CD14-positive monocyte (primary cell): ENCODE results near the gene CHRNB2. TPM values are rescaled to one million over a fixed set of nuclear protein-coding genes. Genes with fewer than 3 reads are reported as not detected.

Source experiments
- DNase-seq, 3 donors: peaks; one replicate each; pipeline ENCODE4 v3.0.0-alpha.2; 2011 to 2022
- H2AFZ ChIP-seq: 2 replicates; pipeline ENCODE4 v1.6.0; 2012; ENCODE audit warnings: mild to moderate bottlenecking, low read depth, low read length, inconsistent platforms; ENCODE audit not compliant: insufficient read depth, poor library complexity, severe bottlenecking
- H3K27ac ChIP-seq, 2 donors: 1 replicate in 1 of 2; 2 replicates in 1 of 2; pipeline ENCODE4 v1.5.1; 2012 to 2013; ENCODE audit warnings: low read length in 2 of 2, control low read depth in 1 of 2, inconsistent platforms in 1 of 2, low read depth in 1 of 2, mild to moderate bottlenecking in 1 of 2
- H3K27me3 ChIP-seq, 2 donors: one replicate each; pipeline versions ENCODE4 v1.6.0 to v1.6.1; 2011 to 2013; ENCODE audit warnings: low read length in 2 of 2; ENCODE audit not compliant: control insufficient read depth in 2 of 2, insufficient read depth in 2 of 2
- H3K36me3 ChIP-seq, 2 donors: replicated peaks in 1 of 2; 1 replicate in 1 of 2; 2 replicates in 1 of 2; pipeline versions ENCODE4 v1.5.1 to v1.6.1; 2012 to 2013; ENCODE audit warnings: low read length in 2 of 2, control low read depth in 1 of 2, inconsistent platforms in 1 of 2, mild to moderate bottlenecking in 1 of 2; ENCODE audit not compliant: insufficient read depth in 2 of 2, control insufficient read depth in 1 of 2
- H3K4me1 ChIP-seq, 2 donors: 1 replicate in 1 of 2; 2 replicates in 1 of 2; pipeline versions ENCODE4 v1.5.1 to v1.6.1; 2012 to 2013; ENCODE audit warnings: low read length in 2 of 2, control low read depth in 1 of 2, inconsistent platforms in 1 of 2, mild to moderate bottlenecking in 1 of 2, moderate library complexity in 1 of 2; ENCODE audit not compliant: insufficient read depth in 2 of 2, control insufficient read depth in 1 of 2
- H3K4me2 ChIP-seq: replicated peaks from 2 replicates; pipeline ENCODE3; 2012; ENCODE audit warnings: low read length, moderate library complexity, mild to moderate bottlenecking; ENCODE audit not compliant: poor library complexity, severe bottlenecking; ENCODE audit errors: extremely low read depth
- H3K4me3 ChIP-seq, 3 experiments: fragments of 200-600 bp in 1 of 3; sonication (generic) in 1 of 3; replicated peaks in 1 of 3; 1 replicate in 2 of 3; 2 replicates in 1 of 3; pipeline ENCODE4 v1.5.1; 2011 to 2013; ENCODE audit warnings: low read length in 3 of 3, mild to moderate bottlenecking in 3 of 3, control low read depth in 2 of 3, low read depth in 2 of 3, inconsistent platforms in 1 of 3, moderate library complexity in 1 of 3
- H3K79me2 ChIP-seq: 2 replicates; pipeline ENCODE4 v1.6.0; 2012; ENCODE audit warnings: mild to moderate bottlenecking, control low read depth, inconsistent platforms, low read length, moderate library complexity; ENCODE audit not compliant: insufficient read depth
- H3K9ac ChIP-seq: 2 replicates; pipeline ENCODE4 v1.6.0; 2017; ENCODE audit warnings: low read length, mild to moderate bottlenecking; ENCODE audit not compliant: insufficient read depth, poor library complexity, severe bottlenecking
- H3K9me3 ChIP-seq, 2 donors: replicated peaks in 1 of 2; 1 replicate in 1 of 2; 2 replicates in 1 of 2; pipeline versions ENCODE4 v1.5.1 to v1.6.1; 2012 to 2013; ENCODE audit warnings: low read length in 2 of 2, control low read depth in 1 of 2; ENCODE audit not compliant: control insufficient read depth in 1 of 2, insufficient read depth in 1 of 2
- H4K20me1 ChIP-seq: 2 replicates; pipeline ENCODE4 v1.6.0; 2012; ENCODE audit warnings: mild to moderate bottlenecking, low read length, control low read depth, moderate library complexity; ENCODE audit not compliant: insufficient read depth
- H3K27ac Mint-ChIP-seq, 7 donors: one replicate each; pipeline ENCODE4 v1.8.0; 2020; ENCODE audit warnings: mild to moderate bottlenecking in 7 of 7, mixed read lengths in 7 of 7, moderate library complexity in 6 of 7, inconsistent platforms in 2 of 7
- H3K27me3 Mint-ChIP-seq, 3 donors: one replicate each; pipeline ENCODE4 v1.8.0; 2021 to 2022; ENCODE audit warnings: low read depth in 3 of 3, mild to moderate bottlenecking in 3 of 3, mixed read lengths in 3 of 3, moderate library complexity in 3 of 3, inconsistent platforms in 1 of 3
- H3K36me3 Mint-ChIP-seq, 2 donors: one replicate each; pipeline ENCODE4 v1.8.0; 2020; ENCODE audit warnings: mixed read lengths in 2 of 2, inconsistent platforms in 1 of 2, mild to moderate bottlenecking in 1 of 2
- H3K4me1 Mint-ChIP-seq: one replicate; pipeline ENCODE4 v1.8.0; 2020; ENCODE audit warnings: mild to moderate bottlenecking, mixed read lengths
- H3K4me3 Mint-ChIP-seq, 2 donors: one replicate each; pipeline ENCODE4 v1.8.0; 2020; ENCODE audit warnings: mild to moderate bottlenecking in 2 of 2, mixed read lengths in 2 of 2, moderate library complexity in 1 of 2
- H3K9me3 Mint-ChIP-seq, 7 donors: one replicate each; pipeline ENCODE4 v1.8.0; 2020 to 2022; ENCODE audit warnings: mixed read lengths in 7 of 7, mild to moderate bottlenecking in 6 of 7, moderate library complexity in 6 of 7, inconsistent platforms in 2 of 7
- WGBS: methylation state at CpG from one replicate; pipeline ENCODE4 v1.1.5; 2013; ENCODE audit warnings: missing lambda C conversion rate; ENCODE audit not compliant: insufficient coverage; 5-methylcytosine and 5-hydroxymethylcytosine counted together
- intact Hi-C, 2 donors: fragments of 100-400 bp; cut with micrococcal nuclease; formaldehyde crosslinking; loops; one replicate each; pipeline versions ENCODE4 v1.15.0 to v1.15.1; 2023
- polyA plus RNA-seq, 3 donors: library from polyadenylated mRNA; depleted of rRNA in 1 of 3; unstranded in 2 of 3; stranded (reverse) in 1 of 3; fragments of 300-500 nt in 2 of 3; fragments of >200 nt in 1 of 3; fragmentation: Illumina TruSeq in 2 of 3; gene quantifications; 1 replicate in 2 of 3; 2 replicates in 1 of 3; pipeline ENCODE4 v1.2.3, GENCODE V29; 2012 to 2021
- TF ChIP-seq, protein P1 (sequence below): fragments of 200-600 bp; IDR thresholded peaks from one replicate; pipeline ENCODE4 v1.8.0; 2022; ENCODE audit warnings: antibody characterized with exemption, mild to moderate bottlenecking

Gene CHRNB2
- polyA plus RNA-seq, 3 donors, result 0.05 TPM; not detected in 2

DNA sequence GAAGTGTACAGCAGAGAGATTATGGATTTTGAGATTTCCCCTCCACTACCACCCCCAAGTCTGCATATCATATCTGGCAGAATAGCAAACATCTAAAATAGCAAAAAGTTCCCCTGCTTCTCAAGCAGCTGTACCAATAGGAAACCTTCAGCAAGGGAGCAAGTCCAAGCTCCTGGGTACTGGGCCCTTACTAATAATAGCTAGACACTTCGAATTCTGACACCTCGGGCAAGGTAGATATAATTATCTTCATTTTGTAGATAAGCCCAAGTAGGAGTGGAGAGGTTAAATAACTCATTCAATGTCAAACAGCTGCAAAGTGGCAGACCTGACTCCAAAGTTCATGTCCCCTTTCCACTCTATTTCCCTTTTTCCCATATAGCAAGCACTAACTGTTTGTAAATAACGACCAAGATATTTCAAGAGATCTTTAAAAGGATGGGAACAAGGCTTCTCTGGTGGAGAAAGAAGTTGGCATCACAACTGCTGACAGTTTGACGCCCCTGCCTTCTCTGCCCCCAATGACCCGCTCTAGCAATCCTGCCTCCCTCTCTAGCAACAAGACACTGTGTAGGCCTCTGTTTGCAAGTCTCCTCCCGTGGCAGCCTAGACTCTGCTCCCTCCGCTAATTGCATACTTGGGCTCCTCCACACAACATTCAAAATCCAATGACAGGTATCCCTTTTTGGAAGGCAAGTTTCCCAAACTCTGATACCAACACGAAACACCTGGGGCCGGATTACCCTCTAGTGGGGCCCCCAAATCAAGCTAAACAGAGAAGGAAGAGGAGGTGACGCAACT lies 59.1 kb downstream of the CHRNB2 start:
- peaks cover 61% of the 10 kb centered on the region for H3K79me2 ChIP-seq
- peaks cover 0 to 5% (median 2%) of the 10 kb centered on the region in 7 donors for H3K9me3 Mint-ChIP-seq
- intact Hi-C loops, result no loop called here
- H3K9me3 ChIP-seq, result no peaks in the 10 kb centered on the region
- H3K27me3 Mint-ChIP-seq, result peaks cover 5 to 10% (median 8%) of the 10 kb centered on the region in 3 donors
- peaks cover 10 to 21% of the 10 kb centered on the region in 2 donors for H3K36me3 Mint-ChIP-seq
- TF ChIP-seq, protein P1, sequence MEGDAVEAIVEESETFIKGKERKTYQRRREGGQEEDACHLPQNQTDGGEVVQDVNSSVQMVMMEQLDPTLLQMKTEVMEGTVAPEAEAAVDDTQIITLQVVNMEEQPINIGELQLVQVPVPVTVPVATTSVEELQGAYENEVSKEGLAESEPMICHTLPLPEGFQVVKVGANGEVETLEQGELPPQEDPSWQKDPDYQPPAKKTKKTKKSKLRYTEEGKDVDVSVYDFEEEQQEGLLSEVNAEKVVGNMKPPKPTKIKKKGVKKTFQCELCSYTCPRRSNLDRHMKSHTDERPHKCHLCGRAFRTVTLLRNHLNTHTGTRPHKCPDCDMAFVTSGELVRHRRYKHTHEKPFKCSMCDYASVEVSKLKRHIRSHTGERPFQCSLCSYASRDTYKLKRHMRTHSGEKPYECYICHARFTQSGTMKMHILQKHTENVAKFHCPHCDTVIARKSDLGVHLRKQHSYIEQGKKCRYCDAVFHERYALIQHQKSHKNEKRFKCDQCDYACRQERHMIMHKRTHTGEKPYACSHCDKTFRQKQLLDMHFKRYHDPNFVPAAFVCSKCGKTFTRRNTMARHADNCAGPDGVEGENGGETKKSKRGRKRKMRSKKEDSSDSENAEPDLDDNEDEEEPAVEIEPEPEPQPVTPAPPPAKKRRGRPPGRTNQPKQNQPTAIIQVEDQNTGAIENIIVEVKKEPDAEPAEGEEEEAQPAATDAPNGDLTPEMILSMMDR, result no peak
- H3K9ac ChIP-seq, result peak overlapping the region; percentile 86
- H2AFZ ChIP-seq, result peak overlapping the region; percentile 97
- peaks cover 35% of the 10 kb centered on the region for H3K4me1 Mint-ChIP-seq
- no peak for DNase-seq
- peak overlapping the region; percentile 86 to 87 for H3K27ac ChIP-seq
- peaks cover 0 to 6% of the 10 kb centered on the region in 2 donors for H3K36me3 ChIP-seq
- H3K27me3 ChIP-seq, result peaks cover 0 to 4% of the 10 kb centered on the region in 2 donors
- peaks cover 27 to 29% of the 10 kb centered on the region in 2 donors for H3K4me1 ChIP-seq
- H3K4me2 ChIP-seq, result peak overlapping the region; percentile 95
- H4K20me1 ChIP-seq, result peaks cover 12% of the 10 kb centered on the region
- peak overlapping the region; percentile 86 to 95 for H3K4me3 Mint-ChIP-seq
- H3K4me3 ChIP-seq, result peak overlapping the region; percentile 85 to 91 (median 91)
- 9% methylated on average over 7 of the region's 10 CpGs for WGBS
- H3K27ac Mint-ChIP-seq, result peak overlapping the region; percentile 94 to 99 (median 98)

DNA sequence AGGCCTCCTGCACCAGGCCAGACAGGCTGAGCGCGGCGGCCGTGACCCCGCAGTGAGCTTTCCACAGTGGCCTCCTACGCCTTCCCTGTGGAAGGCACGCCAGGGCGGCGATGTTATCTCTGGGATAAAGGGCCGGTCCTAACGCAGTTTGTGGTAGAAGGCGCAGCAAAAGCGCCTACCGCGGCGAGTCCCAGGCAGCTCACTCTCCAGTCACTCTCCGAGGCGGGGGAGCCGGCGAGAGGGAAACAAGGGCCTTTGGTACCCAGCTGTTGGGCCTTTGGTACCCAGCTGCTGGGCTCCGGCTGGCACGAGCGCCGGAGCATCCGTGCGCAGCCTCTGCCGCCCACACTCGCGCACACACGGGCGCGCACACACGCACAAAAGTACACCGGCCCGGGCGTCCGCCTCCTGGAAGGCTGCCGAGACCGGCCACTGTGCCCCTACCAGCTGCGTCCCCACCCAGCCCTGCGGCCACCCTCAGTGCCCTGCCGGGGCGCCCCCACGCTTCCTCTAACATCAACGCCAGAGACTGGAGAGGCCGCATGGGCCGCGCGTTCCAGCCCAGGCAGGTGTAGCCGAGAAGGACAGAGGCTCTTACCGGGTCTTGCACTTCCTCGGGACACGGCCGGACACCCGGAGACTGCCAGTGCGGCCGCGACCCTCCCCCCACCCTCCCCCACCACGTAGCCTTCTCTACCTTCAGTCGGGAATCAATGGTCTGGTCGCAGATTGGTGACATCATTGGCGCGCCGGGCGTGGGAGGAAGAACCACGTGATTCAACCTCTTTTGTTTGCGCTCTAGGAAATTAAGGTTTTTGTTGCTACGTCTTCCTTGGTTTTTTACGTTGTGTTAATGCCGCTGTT lies 59.9 kb downstream of the CHRNB2 start:
- Histone ChIP-seq H3K9ac (peak overlapping the region; percentile 86), H3K4me3 (peak overlapping the region; percentile 85 to 91 (median 91)), H3K27me3 (peaks cover 0 to 4% of the 10 kb centered on the region in 2 donors), H3K36me3 (no peaks in the 10 kb centered on the region), H3K27ac (peak overlapping the region; percentile 86 to 87), H3K4me2 (peak overlapping the region; percentile 95), H3K79me2 (peaks cover 53% of the 10 kb centered on the region), H3K9me3 (no peaks in the 10 kb centered on the region), H3K4me1 (peaks cover 27 to 29% of the 10 kb centered on the region in 2 donors), H2AFZ (peak overlapping the region; percentile 97), H4K20me1 (peaks cover 6% of the 10 kb centered on the region)
- Mint-ChIP-seq H3K4me3 (peak overlapping the region; percentile 86 to 95), H3K36me3 (peaks cover 6 to 15% of the 10 kb centered on the region in 2 donors), H3K27me3 (peaks cover 7 to 14% (median 13%) of the 10 kb centered on the region in 3 donors), H3K4me1 (peaks cover 35% of the 10 kb centered on the region), H3K27ac (peak overlapping the region; percentile 94 to 99 (median 98)), H3K9me3 (peaks cover 0 to 5% (median 2%) of the 10 kb centered on the region in 7 donors)
- 0% methylated on average over 69 of the region's 70 CpGs for WGBS
- peak; percentile 81 to 87 (median 84) for DNase-seq
- intact Hi-C loops, result no loop called here
- TF ChIP-seq, protein P1, result no peak
